Gastrocnemius medialis (tissue), 4 donors: ENCODE results near the gene CACNA1C.

Source experiments
- CTCF ChIP-seq, 5 experiments: fragments of 450-650 bp in 3 of 5; fragments of 200-600 bp in 2 of 5; sonication (generic) in 2 of 5; IDR thresholded peaks in 4 of 5; conservative IDR thresholded peaks in 1 of 5; 1 replicate in 4 of 5; 2 replicates in 1 of 5; pipeline ENCODE4 v1.5.1; 2016 to 2019; ENCODE audit warnings: antibody characterized with exemption in 5 of 5, mild to moderate bottlenecking in 3 of 5, moderate library complexity in 3 of 5
- POLR2A ChIP-seq, 2 donors: fragments of 450-650 bp; IDR thresholded peaks; one replicate each; pipeline ENCODE4 v1.6.1; 2017; ENCODE audit warnings: antibody characterized with exemption in 2 of 2, mild to moderate bottlenecking in 2 of 2, moderate library complexity in 2 of 2

- TF ChIP-seq CTCF (IDR thresholded peaks at IDR 0.05 in 4 of 5, conservative IDR thresholded peaks at IDR 0.05 in 1 of 5) (no peak), POLR2A (IDR thresholded peaks at IDR 0.05) (no peak)
Observed at GRCh38 chr12:2675776-2676175, 623.0 kb downstream of the CACNA1C start.
